GM15510 (cell line): ENCODE data around the gene SCAMP5.

Source experiments
- POLR2A ChIP-seq: IDR thresholded peaks from 3 replicates; pipeline ENCODE4 v1.6.1; 2011; ENCODE audit warnings: borderline replicate concordance; ENCODE audit not compliant: insufficient read length; ENCODE audit errors: extremely low read depth

Gene SCAMP5

GRCh38 chr15:75058127-75058905 lies 63.0 kb downstream of the SCAMP5 start:
- TF ChIP-seq POLR2A = no peak

GRCh38 chr15:75059607-75060006 lies 64.2 kb downstream of the SCAMP5 start:
- TF ChIP-seq POLR2A = no peak

- TF ChIP-seq POLR2A = no peak
These were observed 65.9 kb downstream of the SCAMP5 start for GRCh38 chr15:75061272-75061671.

GRCh38 chr15:75062706-75063105 lies 67.3 kb downstream of the SCAMP5 start:
- TF ChIP-seq POLR2A = no peak

- TF ChIP-seq POLR2A = no peak
These were observed 68.0 kb downstream of the SCAMP5 start for GRCh38 chr15:75063338-75063737.

GRCh38 chr15:75063889-75064288 lies 68.5 kb downstream of the SCAMP5 start:
- TF ChIP-seq POLR2A = no peak

- TF ChIP-seq POLR2A = no peak
These were observed 69.5 kb downstream of the SCAMP5 start for GRCh38 chr15:75064846-75065245.

- no peak for TF ChIP-seq POLR2A
These were observed 70.1 kb downstream of the SCAMP5 start for GRCh38 chr15:75065467-75065850.

- TF ChIP-seq POLR2A = no peak
These were observed 70.6 kb downstream of the SCAMP5 start for GRCh38 chr15:75065851-75066509.

- no peak for TF ChIP-seq POLR2A
These were observed 71.9 kb downstream of the SCAMP5 start for GRCh38 chr15:75067123-75067830.

GRCh38 chr15:75068748-75069147 lies 73.4 kb downstream of the SCAMP5 start:
- TF ChIP-seq POLR2A = no peak

GRCh38 chr15:75069301-75069925 lies 74.0 kb downstream of the SCAMP5 start:
- no peak for TF ChIP-seq POLR2A

- no peak for TF ChIP-seq POLR2A
These were observed 75.3 kb downstream of the SCAMP5 start for GRCh38 chr15:75070674-75071073.
